K562 (cell line): Measurements from ENCODE around the gene ZNF385D. TPM values are rescaled to one million over a fixed set of nuclear protein-coding genes. Genes with fewer than 3 reads are reported as not detected.
A peak's percentile ranks its signal among the peaks of the same experiment; 100 is the strongest.

Experiments used
- ATAC-seq: fragments of 200-7000 bp; cut with Tn5 transposase; 3 replicates; pipeline ENCODE4 v1.9.1; 2020; ENCODE audit warnings: moderate library complexity
- BruUV-seq: library from RNA; stranded (reverse); fragments of 400-500 nt; replicated peaks from 2 replicates; lab custom pipeline; 2021; lab: Mats Ljungman, UMichigan
- CTCF ChIA-PET: fragments of 300-600 bp; formaldehyde crosslinking; extraction: SDS; loops from one replicate; lab custom pipeline; 2021; ENCODE audit warnings: low intra/inter-chr PET ratio; lab: Yijun Ruan, JAX
- POLR2A ChIA-PET: fragments of 300-600, 350-650 bp; sonication (Branson Sonifier 250); formaldehyde crosslinking; extraction: SDS; loops from one replicate; lab custom pipeline; 2021; ENCODE audit warnings: antibody characterized with exemption, inconsistent platforms; lab: Yijun Ruan, JAX
- DNase-seq, 4 experiments: peaks; one replicate each; pipeline versions ENCODE4 v3.0.0 to v3.0.0-alpha.2; 2011 to 2018; ENCODE audit warnings: low spot score in 3 of 4, mixed read lengths in 3 of 4; ENCODE audit errors: extremely low read depth in 1 of 4
- FAIRE-seq: peaks from 2 replicates; lab custom pipeline; 2011; peaks lifted over from hg19 to GRCh38; lab: Jason Lieb, UNC
- H2AFZ ChIP-seq: 2 replicates; pipeline ENCODE4 v1.6.0; 2011; ENCODE audit warnings: low read depth, low read length, control low read depth, inconsistent platforms
- H3K27ac ChIP-seq: fragments of 200-600 bp; 3 replicates; pipeline ENCODE4 v1.8.0; 2011; ENCODE audit warnings: low read depth, mild to moderate bottlenecking, control low read depth, inconsistent platforms, low read length, moderate library complexity, mixed read lengths; ENCODE audit errors: extremely low read depth
- H3K27me3 ChIP-seq, 2 experiments: fragments of 300-600 bp in 1 of 2; 2 replicates in 1 of 2; 3 replicates in 1 of 2; pipeline versions ENCODE4 v1.6.0 to v1.8.0; 2011; ENCODE audit warnings: inconsistent platforms in 2 of 2, low read length in 2 of 2, mild to moderate bottlenecking in 1 of 2, mixed read lengths in 1 of 2, moderate library complexity in 1 of 2; ENCODE audit not compliant: control insufficient read depth in 2 of 2, insufficient read depth in 2 of 2
- H3K36me3 ChIP-seq: fragments of 300-600 bp; 3 replicates; pipeline ENCODE4 v1.8.0; 2011; ENCODE audit warnings: mild to moderate bottlenecking, low read length, inconsistent platforms; ENCODE audit not compliant: control insufficient read depth, insufficient read depth
- H3K4me1 ChIP-seq, 2 experiments: fragments of 200-600 bp in 1 of 2; replicated peaks in 1 of 2; 2 replicates in 1 of 2; 3 replicates in 1 of 2; pipeline versions ENCODE4 v1.5.1 to v1.8.0; 2011; ENCODE audit warnings: inconsistent platforms in 2 of 2, low read length in 2 of 2, mild to moderate bottlenecking in 1 of 2, mixed read lengths in 1 of 2, moderate library complexity in 1 of 2; ENCODE audit not compliant: control insufficient read depth in 2 of 2, insufficient read depth in 2 of 2
- H3K4me2 ChIP-seq: 2 replicates; pipeline ENCODE4 v1.6.1; 2011; ENCODE audit warnings: low read length, control low read depth, inconsistent platforms, mixed read lengths; ENCODE audit not compliant: insufficient read depth
- H3K4me3 ChIP-seq: fragments of 200-600 bp; sonication (generic), shearing (Covaris generic); 2 replicates; pipeline ENCODE4 v1.5.1; 2016; ENCODE audit warnings: control low read depth, inconsistent platforms
- H3K79me2 ChIP-seq: fragments of 200-600 bp; 3 replicates; pipeline ENCODE4 v1.8.0; 2011; ENCODE audit warnings: low read length, inconsistent platforms; ENCODE audit not compliant: control insufficient read depth, insufficient read depth
- H3K9ac ChIP-seq, 2 experiments: 2 replicates each; pipeline versions ENCODE4 v1.6.0 to v1.6.1; 2011; ENCODE audit warnings: low read depth in 2 of 2, low read length in 2 of 2, control low read depth in 1 of 2, inconsistent platforms in 1 of 2, mild to moderate bottlenecking in 1 of 2, mixed read lengths in 1 of 2; ENCODE audit not compliant: insufficient read depth in 1 of 2
- H3K9me1 ChIP-seq: one replicate; pipeline ENCODE4 v1.6.0; 2011; ENCODE audit warnings: inconsistent platforms, mild to moderate bottlenecking, low read length, moderate library complexity; ENCODE audit not compliant: control insufficient read depth, insufficient read depth
- H3K9me3 ChIP-seq: replicated peaks from 2 replicates; pipeline ENCODE4 v1.5.1; 2011; ENCODE audit warnings: low read depth, low read length, inconsistent platforms; ENCODE audit not compliant: control insufficient read depth, insufficient read depth
- H4K20me1 ChIP-seq: replicated peaks from 2 replicates; pipeline ENCODE4 v1.6.1; 2011; ENCODE audit warnings: low read length, inconsistent platforms, mixed read lengths; ENCODE audit not compliant: control insufficient read depth, insufficient read depth
- AFF4 ChIP-seq: sonication (generic); formaldehyde crosslinking; IDR thresholded peaks from 2 replicates; pipeline ENCODE4 v1.8.0; 2023; ENCODE audit warnings: mild to moderate bottlenecking, missing genetic modification reagents
- HMBOX1 ChIP-seq: sonication (generic); IDR thresholded peaks from 2 replicates; pipeline ENCODE4 v1.6.1; 2016
- KLF13 ChIP-seq: fragments of 450-650 bp; IDR thresholded peaks from 2 replicates; pipeline ENCODE4 v1.6.1; 2016; ENCODE audit warnings: missing genetic modification characterization, low read depth, mild to moderate bottlenecking, missing compliant biosample characterization, moderate library complexity, borderline replicate concordance
- MCM2 ChIP-seq: fragments of 450-650 bp; IDR thresholded peaks from 2 replicates; pipeline ENCODE4 v1.6.1; 2017; ENCODE audit warnings: low read depth, mild to moderate bottlenecking
- ZBTB1 ChIP-seq: sonication (generic); formaldehyde crosslinking; IDR thresholded peaks from 2 replicates; pipeline ENCODE4 v1.8.1; 2023; ENCODE audit warnings: missing genetic modification reagents, low read depth, mild to moderate bottlenecking, borderline replicate concordance
- ZNF583 ChIP-seq: fragments of 250-450 bp; sonication (Bioruptor Pico); IDR thresholded peaks from 2 replicates; pipeline ENCODE4 v1.4.0; 2020
- WGBS: fragments of 100-300 bp; shearing (Covaris generic); methylation state at CpG from one replicate; pipeline ENCODE4 v1.1.6; 2016; ENCODE audit warnings: low coverage, mixed read lengths; ENCODE audit not compliant: insufficient coverage; ENCODE audit errors: missing lambda C conversion rate; 5-methylcytosine and 5-hydroxymethylcytosine counted together
- in situ Hi-C: fragments of 300-500 bp; cut with MboI; formaldehyde crosslinking; loops from 4 replicates; pipeline ENCODE4 v1.15.0; 2018; ENCODE audit warnings: inconsistent platforms, mixed read lengths
- intact Hi-C: fragments of 100-400 bp; cut with micrococcal nuclease; formaldehyde crosslinking; loops from 2 replicates; pipeline ENCODE4 v1.14.2; 2022
- polyA plus RNA-seq, 8 experiments: library from polyadenylated mRNA; depleted of rRNA in 4 of 8; stranded (reverse) in 5 of 8; unstranded in 3 of 8; fragments of >200 nt; fragmentation: Nextera tagmentation in 2 of 8; fragmentation: Illumina TruSeq in 1 of 8; extraction: Ambion mirVana in 2 of 8; extraction: Trizol in 1 of 8; gene quantifications; 2 replicates each; pipeline versions ENCODE4 v1.2.1 to v1.2.3, GENCODE V29; 2011 to 2014; ENCODE audit warnings: inconsistent platforms in 1 of 8, missing spikeins in 1 of 8
- total RNA-seq, 7 experiments: library from RNA; depleted of rRNA in 6 of 7; stranded (reverse); fragments of >200 nt in 6 of 7; fragmentation: Illumina TruSeq in 2 of 7; extraction: Trizol in 2 of 7; gene quantifications; 2 replicates each; pipeline versions ENCODE4 v1.2.1 to v1.2.3, GENCODE V29; 2011 to 2021; ENCODE audit warnings: low replicate concordance in 1 of 7

The ZNF385D gene
- total and polyA plus RNA-seq, 9 of the 15 experiments (the other 6 are each of a cell fraction or from before 2014, with no cell fraction given): 0.14 to 1.7 (median 0.51) TPM

- TF ChIP-seq AFF4 (CRISPR knock-in tag): no peak
- TF ChIP-seq ZNF583 (CRISPR knock-in tag): no peak
- no peak for TF ChIP-seq KLF13 (tag)
- no peak for TF ChIP-seq ZBTB1
- TF ChIP-seq, all 486 proteins: peak for 0
Measured at GRCh38 chr3:21620511-21621155, 130.4 kb downstream of the ZNF385D start (continued).

GRCh38 chr3:21618695-21619094, 132.3 kb downstream of the ZNF385D start:
- in situ Hi-C loops: no loop called here
- H3K27me3 ChIP-seq: no peaks in the 10 kb centered on the region

More at GRCh38 chr3:21618695-21619094, 132.3 kb downstream of the ZNF385D start:
- WGBS: 3% methylated on average over 2 of the region's 2 CpGs
- no peaks in the 10 kb centered on the region for H3K9me3 ChIP-seq
- H3K4me2 ChIP-seq: no peak overlapping the region
- ChIA-PET CTCF (no interaction called here), POLR2A (no interaction called here)
- no peak overlapping the region for H3K27ac ChIP-seq
- DNase-seq: peak in 2 of 4 experiments; percentile 6 to 13
- H3K4me3 ChIP-seq: no peak overlapping the region
- TF ChIP-seq HMBOX1 (peak; percentile 55; the same call in 1 of the 2 replicates), MCM2 (no peak)
- H3K4me1 ChIP-seq: no peaks in the 10 kb centered on the region
- no peaks in the 10 kb centered on the region; the same call in 2 of the 3 replicates for H3K36me3 ChIP-seq
- no peak overlapping the region for H3K9ac ChIP-seq
- intact Hi-C loops: no loop called here
- no peak for FAIRE-seq
- no peak overlapping the region for H2AFZ ChIP-seq
- no peaks in the 10 kb centered on the region for H4K20me1 ChIP-seq
- no peaks in the 10 kb centered on the region for H3K79me2 ChIP-seq
- no peaks in the 10 kb centered on the region for H3K9me1 ChIP-seq
- BruUV-seq: no TSS peak
- ATAC-seq: peak; percentile 62; the same call in 2 of the 3 replicates
